Measurements from ENCODE around the gene SLC7A4.

GRCh38 chr22:21012446-21013407 lies 19.6 kb downstream of the SLC7A4 start:
- no peak for TF ChIP-seq CTCF (conservative IDR thresholded peaks at IDR 0.05; ENCODE audit: low read depth, low read length)
- no peak for TF ChIP-seq EZH2 (IDR thresholded peaks at IDR 0.05; ENCODE audit: borderline replicate concordance, low read depth, low read length, poor library complexity, severe bottlenecking)

All from A673 (cell line).